Endodermal cell (in vitro differentiated cells): ENCODE data around the gene C11orf21. TPM values are rescaled to one million over a fixed set of nuclear protein-coding genes. Genes with fewer than 3 reads are reported as not detected.

Source experiments
- DNase-seq: peaks from one replicate; pipeline ENCODE4 v3.0.0-alpha.2; 2017
- H3K27ac ChIP-seq: 2 replicates; pipeline ENCODE4 v1.5.1; 2013; ENCODE audit warnings: mild to moderate bottlenecking, low read depth, low read length, moderate library complexity
- H3K27me3 ChIP-seq: 2 replicates; pipeline ENCODE4 v1.6.1; 2013; ENCODE audit warnings: mild to moderate bottlenecking, low read length, moderate library complexity; ENCODE audit not compliant: insufficient read depth, control insufficient read depth, poor library complexity, severe bottlenecking
- H3K36me3 ChIP-seq: 2 replicates; pipeline ENCODE4 v1.7.0; 2013; ENCODE audit warnings: mild to moderate bottlenecking, low read length, moderate library complexity; ENCODE audit not compliant: control insufficient read depth, insufficient read depth
- H3K4me1 ChIP-seq: one replicate; pipeline ENCODE4 v1.7.0; 2013; ENCODE audit warnings: low read length; ENCODE audit not compliant: control insufficient read depth, insufficient read depth
- H3K4me3 ChIP-seq: 2 replicates; pipeline ENCODE4 v1.5.1; 2013; ENCODE audit warnings: mild to moderate bottlenecking, low read length, moderate library complexity
- H3K9ac ChIP-seq: 2 replicates; pipeline ENCODE4 v1.6.1; 2013; ENCODE audit warnings: mild to moderate bottlenecking, low read length, moderate library complexity; ENCODE audit not compliant: poor library complexity, severe bottlenecking; ENCODE audit errors: extremely low read depth
- H3K9me3 ChIP-seq: 2 replicates; pipeline ENCODE4 v1.6.1; 2013; ENCODE audit warnings: mild to moderate bottlenecking, low read length, moderate library complexity; ENCODE audit not compliant: control insufficient read depth
- H3K27ac Mint-ChIP-seq: 2 replicates; pipeline ENCODE4 v1.8.0; 2020; ENCODE audit warnings: mixed read lengths
- H3K27me3 Mint-ChIP-seq: 2 replicates; pipeline ENCODE4 v1.8.0; 2021; ENCODE audit warnings: mild to moderate bottlenecking, mixed read lengths; ENCODE audit not compliant: insufficient read depth
- H3K36me3 Mint-ChIP-seq: 2 replicates; pipeline ENCODE4 v1.8.0; 2020; ENCODE audit warnings: low read depth, mixed read lengths
- H3K4me1 Mint-ChIP-seq: 2 replicates; pipeline ENCODE4 v1.8.0; 2020; ENCODE audit warnings: mixed read lengths
- H3K4me3 Mint-ChIP-seq: 2 replicates; pipeline ENCODE4 v1.8.0; 2020; ENCODE audit warnings: mild to moderate bottlenecking, moderate library complexity, mixed read lengths
- H3K9me3 Mint-ChIP-seq: 2 replicates; pipeline ENCODE4 v1.8.0; 2020; ENCODE audit warnings: mild to moderate bottlenecking, mixed read lengths
- CTCF ChIP-seq: fragments of 200-600 bp; sonication (generic); conservative IDR thresholded peaks from 2 replicates; pipeline ENCODE4 v1.5.0; 2021; ENCODE audit warnings: antibody characterized with exemption, mild to moderate bottlenecking
- WGBS, 2 experiments: methylation state at CpG; one replicate each; pipeline versions ENCODE4 v1.1.5 to v1.1.7; 2013; ENCODE audit warnings: missing lambda C conversion rate in 2 of 2, mixed read lengths in 1 of 2; ENCODE audit not compliant: insufficient coverage in 1 of 2, insufficient read length in 1 of 2; 5-methylcytosine and 5-hydroxymethylcytosine counted together
- total RNA-seq, 2 donors: library from RNA; stranded (reverse); fragmentation: NEBNext Ultra II Directional in 1 of 2; extraction: Animal tissue kit (Norgen Biotek cat#: 25700) in 1 of 2; gene quantifications; 2 replicates in 1 of 2; 3 replicates in 1 of 2; pipeline ENCODE4 v1.2.1, GENCODE V29; 2021

The C11orf21 gene
- total RNA-seq, 2 donors from 2014 or later = 0.20 TPM; not detected in 1

DNA sequence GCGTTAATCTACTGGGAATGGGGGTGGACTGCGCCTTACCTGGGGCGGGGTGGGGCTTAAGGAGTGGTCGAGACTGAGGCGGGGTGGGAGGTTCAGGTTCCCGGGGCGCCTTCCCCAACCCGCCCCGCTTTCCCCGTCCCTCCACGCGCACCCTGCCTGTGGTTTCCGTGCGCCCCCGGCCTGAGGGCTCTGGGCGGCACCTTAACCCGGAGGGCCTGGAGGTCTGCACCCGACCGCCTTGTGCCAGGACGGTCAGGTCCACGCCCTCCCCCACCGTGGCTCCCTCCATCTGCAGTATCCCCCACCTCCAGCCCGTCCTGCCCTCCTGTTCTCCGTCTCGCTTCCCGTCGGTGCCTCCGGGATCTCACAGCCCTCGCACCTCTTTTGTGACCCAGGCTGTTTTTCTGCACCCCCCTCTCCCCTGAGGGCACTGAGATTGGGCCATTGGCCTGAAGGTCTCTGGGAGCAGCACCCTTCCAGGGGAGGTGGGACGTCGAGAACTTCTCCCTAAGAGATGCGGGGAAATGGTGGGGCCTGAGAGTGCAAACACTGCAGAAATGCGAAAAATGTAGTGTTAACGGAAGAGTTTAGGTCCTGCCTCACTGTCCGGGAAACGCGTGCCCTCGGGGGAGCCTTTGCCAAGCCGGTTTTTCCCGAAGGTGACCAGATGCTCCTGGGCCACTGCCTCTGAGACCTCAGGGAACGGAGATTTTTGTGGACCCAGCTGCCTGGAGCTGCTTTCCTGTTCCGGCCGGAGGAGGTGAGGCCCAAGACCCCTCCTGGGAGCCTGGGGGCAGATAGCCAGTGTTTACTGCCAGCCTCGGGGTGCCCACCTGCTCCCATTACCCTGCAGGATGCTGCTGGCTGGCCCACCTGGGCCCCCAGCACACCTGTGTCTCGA is 30.1 kb downstream of the C11orf21 start:
- DNase-seq = peak; percentile 57
- Histone ChIP-seq H3K27ac (no peak overlapping the region), H3K9ac (no peak overlapping the region), H3K4me1 (no peaks in the 10 kb centered on the region), H3K27me3 (peaks cover 89% of the 10 kb centered on the region), H3K4me3 (no peak overlapping the region), H3K9me3 (no peaks in the 10 kb centered on the region), H3K36me3 (no peaks in the 10 kb centered on the region)
- Mint-ChIP-seq H3K4me3 (no peak overlapping the region), H3K4me1 (no peaks in the 10 kb centered on the region), H3K27ac (no peak overlapping the region), H3K9me3 (peaks cover 4% of the 10 kb centered on the region), H3K36me3 (no peaks in the 10 kb centered on the region), H3K27me3 (peaks cover 87% of the 10 kb centered on the region)
- no peak for TF ChIP-seq CTCF
- WGBS, 2 experiments = 59 to 70% methylated on average over 25 to 45 of the region's 45 CpGs

- no peak overlapping the region for H3K4me3 Mint-ChIP-seq
These were observed 30.7 kb downstream of the C11orf21 start for GRCh38 chr11:2271077-2271326.

DNA sequence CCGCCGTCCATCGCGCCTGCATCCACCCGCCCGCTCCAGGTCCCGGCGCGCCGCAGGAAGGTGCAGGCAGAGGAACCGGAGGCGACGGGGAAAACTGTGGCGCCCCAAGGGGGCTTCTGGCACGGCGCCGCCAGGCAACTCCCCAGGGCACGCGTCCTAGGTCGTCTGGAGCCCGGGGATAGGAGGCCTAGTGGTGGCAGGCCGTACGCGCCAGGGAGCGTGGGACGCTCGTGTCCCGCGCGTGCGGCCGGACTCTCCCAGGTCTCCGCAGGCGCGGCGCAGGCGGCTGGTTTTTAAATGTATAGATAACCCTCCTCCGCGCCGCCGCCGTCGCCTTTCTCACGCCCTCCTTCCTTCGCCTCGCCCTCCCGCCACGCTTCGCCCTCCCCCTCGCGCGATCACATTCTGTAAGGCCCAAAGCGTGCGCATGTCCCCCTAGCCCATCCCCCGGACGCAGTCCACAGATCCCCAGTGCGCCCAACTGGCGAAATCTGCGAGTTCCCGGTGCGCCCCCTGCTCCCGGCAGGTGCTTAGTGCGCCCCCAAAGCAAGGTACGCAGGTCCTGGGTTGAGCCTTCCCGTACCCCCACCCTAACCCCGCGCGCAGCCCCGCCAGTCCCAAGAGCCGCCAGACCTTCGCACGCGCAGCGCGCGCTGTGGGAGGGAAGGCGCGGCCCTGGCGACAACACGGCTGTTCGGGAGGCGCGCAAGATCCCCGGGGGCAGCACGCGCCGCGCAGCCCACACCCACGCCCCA is 31.2 kb downstream of the C11orf21 start, which contains the start of gene ASCL2:
Gene ASCL2, minus strand, starts transcription at position 267 of the 755 bp plus-strand sequence. Its CDS starts 256 bp downstream, at position 11.
- Mint-ChIP-seq H3K4me1 (no peaks in the 10 kb centered on the region), H3K9me3 (peaks cover 4% of the 10 kb centered on the region), H3K27ac (no peak within 1 kb of the TSS), H3K4me3 (peak within 1 kb of the TSS; percentile 36), H3K27me3 (peaks cover 91% of the 10 kb centered on the region), H3K36me3 (no peaks in the 10 kb centered on the region)
- Histone ChIP-seq H3K4me1 (no peaks in the 10 kb centered on the region), H3K27me3 (peaks cover 100% of the 10 kb centered on the region), H3K9ac (no peak within 1 kb of the TSS), H3K27ac (no peak within 1 kb of the TSS), H3K9me3 (no peaks in the 10 kb centered on the region), H3K36me3 (no peaks in the 10 kb centered on the region), H3K4me3 (peak within 1 kb of the TSS; percentile 60)
- no peak for DNase-seq
- TF ChIP-seq CTCF = no peak
- WGBS, 2 experiments = 39 to 45% methylated on average over 30 to 89 of the region's 89 CpGs

More at GRCh38 chr11:2271077-2271326, 30.7 kb downstream of the C11orf21 start:
- Histone ChIP-seq H3K9ac (no peak overlapping the region), H3K4me3 (no peak overlapping the region), H3K27me3 (peaks cover 95% of the 10 kb centered on the region), H3K36me3 (no peaks in the 10 kb centered on the region), H3K9me3 (no peaks in the 10 kb centered on the region), H3K27ac (no peak overlapping the region), H3K4me1 (no peaks in the 10 kb centered on the region)
- TF ChIP-seq CTCF = no peak
- DNase-seq = no peak
- Mint-ChIP-seq H3K4me1 (no peaks in the 10 kb centered on the region), H3K36me3 (no peaks in the 10 kb centered on the region), H3K9me3 (peaks cover 4% of the 10 kb centered on the region), H3K27ac (no peak overlapping the region), H3K27me3 (peaks cover 88% of the 10 kb centered on the region)
- 30 to 41% methylated on average over 2 to 28 of the region's 28 CpGs for WGBS, 2 experiments
